ENCODE results near the gene GPBP1L1.
"Not testable (repeated sequence)": the region's sequence is repeated elsewhere in the genome, so short reads cannot be mapped to it uniquely, and the experiment has no call there.

Gene GPBP1L1

GRCh38 chr1:45716700-45717099 is 30.4 kb upstream of the GPBP1L1 start:
- H3K4me3 ChIP-seq = no peak overlapping the region
- H3K4me2 ChIP-seq = no peak overlapping the region
- H3K27ac ChIP-seq = no peak overlapping the region
- H3K4me1 ChIP-seq = 0 out of 20 replicates have a peak, but pooled peaks cover 0 to 5% (median 0%) of the 10 kb centered on the region in 10 experiments
- peaks cover 0 to 9% (median 0%) of the 10 kb centered on the region in 11 experiments; a peak in 2 of 22 replicates for H3K36me3 ChIP-seq
- no peaks in the 10 kb centered on the region for H3K27me3 ChIP-seq
- no peak overlapping the region for H3K9ac ChIP-seq
- TF ChIP-seq Cebpa-rat (IDR thresholded peaks at IDR 0.05) = no peak
- H3K9me3 ChIP-seq (replicated peaks in 1 of 11) = no peaks in the 10 kb centered on the region
- H4K20me1 ChIP-seq = no peaks in the 10 kb centered on the region

- Histone ChIP-seq H3K9ac (no peak overlapping the region), H3K27me3 (no peaks in the 10 kb centered on the region)
- no peak for TF ChIP-seq Cebpa-rat (IDR thresholded peaks at IDR 0.05)
These were observed 27.4 kb upstream of the GPBP1L1 start for GRCh38 chr1:45713711-45714110.

GRCh38 chr1:45704637-45705036 is 18.3 kb upstream of the GPBP1L1 start:
- H3K9ac ChIP-seq = no peak overlapping the region
- no peak overlapping the region for H3K4me3 ChIP-seq
- no peak overlapping the region for H3K27ac ChIP-seq
- no peaks in the 10 kb centered on the region for H4K20me1 ChIP-seq
- no peaks in the 10 kb centered on the region for H3K27me3 ChIP-seq
- peaks cover 0 to 14% (median 4%) of the 10 kb centered on the region in 11 experiments; a peak in 4 of 22 replicates for H3K36me3 ChIP-seq
- TF ChIP-seq Cebpa-rat (IDR thresholded peaks at IDR 0.05) = no peak
- no peaks in the 10 kb centered on the region for H3K4me1 ChIP-seq
- H3K4me2 ChIP-seq = no peak overlapping the region
- peaks cover 0 to 22% (median 13%) of the 10 kb centered on the region in 11 experiments; a peak in 13 of 22 replicates for H3K9me3 ChIP-seq (replicated peaks in 1 of 11)

More at GRCh38 chr1:45713711-45714110, 27.4 kb upstream of the GPBP1L1 start:
- H4K20me1 ChIP-seq = no peaks in the 10 kb centered on the region
- H3K27ac ChIP-seq = no peak overlapping the region
- peaks cover 0 to 3% (median under 1%) of the 10 kb centered on the region in 11 experiments; a peak in 5 of 22 replicates for H3K9me3 ChIP-seq (replicated peaks in 1 of 11)
- no peak overlapping the region for H3K4me2 ChIP-seq
- H3K4me1 ChIP-seq = no peaks in the 10 kb centered on the region
- H3K36me3 ChIP-seq = peaks cover 0 to 13% (median 0%) of the 10 kb centered on the region in 11 experiments; a peak in 3 of 22 replicates
- no peak overlapping the region for H3K4me3 ChIP-seq

GRCh38 chr1:45694823-45695222 is 8.5 kb upstream of the GPBP1L1 start:
- TF ChIP-seq Cebpa-rat (IDR thresholded peaks at IDR 0.05) = no peak
- H3K36me3 ChIP-seq = peaks cover 60 to 86% (median 75%) of the 10 kb centered on the region in 11 experiments
- H4K20me1 ChIP-seq = peaks cover 0 to 24% (median 3%) of the 10 kb centered on the region in 11 experiments; a peak in 6 of 22 replicates
- H3K9me3 ChIP-seq (replicated peaks in 1 of 11) = no peaks in the 10 kb centered on the region
- no peaks in the 10 kb centered on the region for H3K27me3 ChIP-seq
- H3K27ac ChIP-seq = no peak overlapping the region
- H3K4me1 ChIP-seq = peaks cover under 1 to 7% (median 5%) of the 10 kb centered on the region in 10 experiments; a peak in 18 of 20 replicates
- no peak overlapping the region for H3K9ac ChIP-seq
- H3K4me3 ChIP-seq = no peak overlapping the region
- no peak overlapping the region for H3K4me2 ChIP-seq

- H3K9me3 ChIP-seq (replicated peaks in 1 of 11); H3K27ac ChIP-seq; H3K27me3 ChIP-seq; H3K4me2 ChIP-seq; H3K9ac ChIP-seq; H3K4me3 ChIP-seq: not testable (repeated sequence)
- peaks cover 60 to 91% (median 78%) of the 10 kb centered on the region in 11 experiments for H3K36me3 ChIP-seq
- peaks cover 0 to 24% (median 3%) of the 10 kb centered on the region in 11 experiments; a peak in 6 of 22 replicates for H4K20me1 ChIP-seq
- peaks cover 10 to 17% (median 15%) of the 10 kb centered on the region in 10 experiments for H3K4me1 ChIP-seq
These were observed 7.5 kb upstream of the GPBP1L1 start for GRCh38 chr1:45693811-45694210.

GRCh38 chr1:45687754-45688740 is 1.7 kb upstream of the GPBP1L1 start, which contains the start of gene TMEM69:
TSS of gene TMEM69 (plus strand) at chr1:45688181. CDS start at chr1:45691069, 2,888 bp downstream.
- no peak for TF ChIP-seq Cebpa-rat (IDR thresholded peaks at IDR 0.05)
- Histone ChIP-seq H4K20me1 (peaks cover 10 to 42% (median 19%) of the 10 kb centered on the region in 11 experiments; a peak in 16 of 22 replicates), H3K4me1 (peaks cover 30 to 41% (median 38%) of the 10 kb centered on the region in 10 experiments), H3K27me3 (no peaks in the 10 kb centered on the region), H3K9ac (peak within 1 kb of the TSS; percentile 90 to 98 (median 95)), H3K4me2 (peak within 1 kb of the TSS; percentile 87 to 99 (median 94)), H3K9me3 (replicated peaks in 1 of 11) (no peaks in the 10 kb centered on the region), H3K36me3 (peaks cover 21 to 46% (median 35%) of the 10 kb centered on the region in 11 experiments), H3K4me3 (peak within 1 kb of the TSS; percentile 83 to 98 (median 95)), H3K27ac (peak within 1 kb of the TSS; percentile 96 to 99 (median 98))

GRCh38 chr1:45687014-45687753 is 851 bp upstream of the GPBP1L1 start:
- TF ChIP-seq Cebpa-rat (IDR thresholded peaks at IDR 0.05) = peak in 5 of 11 experiments; percentile 14 to 50 (median 19); a peak in 4 of 22 replicates
- Histone ChIP-seq H3K9me3 (replicated peaks in 1 of 11) (no peaks in the 10 kb centered on the region), H3K9ac (peak overlapping the region; percentile 90 to 98 (median 95)), H3K27ac (peak overlapping the region; percentile 96 to 99 (median 98)), H4K20me1 (peaks cover 8 to 44% (median 25%) of the 10 kb centered on the region in 11 experiments; a peak in 16 of 22 replicates), H3K4me2 (peak overlapping the region; percentile 87 to 99 (median 94)), H3K36me3 (peaks cover 13 to 37% (median 27%) of the 10 kb centered on the region in 11 experiments; a peak in 21 of 22 replicates), H3K4me3 (peak overlapping the region; percentile 83 to 98 (median 95)), H3K27me3 (no peaks in the 10 kb centered on the region), H3K4me1 (peaks cover 30 to 47% (median 44%) of the 10 kb centered on the region in 10 experiments)

GRCh38 chr1:45686015-45686287 is 382 bp downstream of the GPBP1L1 start:
- peak overlapping the region; percentile 90 to 98 (median 95) for H3K9ac ChIP-seq
- no peak for TF ChIP-seq Cebpa-rat (IDR thresholded peaks at IDR 0.05)
- H3K4me2 ChIP-seq = peak overlapping the region in 9 of 11 experiments; percentile 62 to 87 (median 79); a peak in 16 of 22 replicates
- H3K4me1 ChIP-seq = peaks cover 30 to 60% (median 53%) of the 10 kb centered on the region in 10 experiments
- H3K9me3 ChIP-seq (replicated peaks in 1 of 11) = no peaks in the 10 kb centered on the region
- peak overlapping the region; percentile 87 to 99 (median 98) for H3K27ac ChIP-seq
- H4K20me1 ChIP-seq = peaks cover 14 to 46% (median 37%) of the 10 kb centered on the region in 11 experiments; a peak in 19 of 22 replicates
- peaks cover 2 to 35% (median 17%) of the 10 kb centered on the region in 11 experiments; a peak in 19 of 22 replicates for H3K36me3 ChIP-seq
- peak overlapping the region; percentile 83 to 98 (median 95) for H3K4me3 ChIP-seq
- H3K27me3 ChIP-seq = no peaks in the 10 kb centered on the region

All from BLaER1 treated with 17β-estradiol and CSF1 and Interleukin-3, amounts not matched to agents 10 nM and 100 nM (cell line).